SK-N-MC (cell line): ENCODE results near the gene ARIH2.

Experiments used
- EZH2 ChIP-seq: fragments of 200-600 bp; sonication (generic); IDR thresholded peaks from one replicate; pipeline ENCODE4 v1.6.1; 2017; ENCODE audit warnings: antibody characterized with exemption
- FOXP2 ChIP-seq: optimal IDR thresholded peaks from 2 replicates; pipeline ENCODE3; 2011; ENCODE audit warnings: mild to moderate bottlenecking, moderate library complexity; ENCODE audit not compliant: insufficient read depth; ENCODE audit errors: extremely low read length, control extremely low read depth
- POLR2AphosphoS5 ChIP-seq: IDR thresholded peaks from 2 replicates; pipeline ENCODE4 v1.6.1; 2012; ENCODE audit warnings: mild to moderate bottlenecking, low read depth, low read length, borderline replicate concordance

DNA sequence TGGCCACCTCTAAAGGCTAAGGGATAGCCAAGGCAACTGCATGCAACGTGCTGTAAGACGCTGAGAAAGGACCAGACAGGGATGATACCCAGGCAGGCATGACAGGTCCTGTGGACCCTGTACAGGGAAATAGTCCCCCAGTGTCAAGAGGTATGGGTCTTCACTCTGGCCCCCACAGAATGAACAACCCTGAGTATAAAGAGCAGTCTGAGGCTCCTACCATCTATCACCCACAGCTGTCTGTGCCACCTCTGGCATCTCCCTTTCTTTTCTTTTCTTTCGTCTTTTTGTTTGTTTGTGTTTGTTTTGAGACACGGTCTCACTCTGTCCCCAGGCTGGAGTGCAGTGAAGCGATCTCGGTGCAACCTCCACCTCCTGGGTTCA, 38.7 kb upstream of the ARIH2 start:
- no peak for TF ChIP-seq EZH2
- TF ChIP-seq POLR2AphosphoS5 = no peak
- no peak for TF ChIP-seq FOXP2
